Peyer's patch (tissue), 4 donors: Measurements from ENCODE around the gene KLHL17. TPM values are rescaled to one million over a fixed set of nuclear protein-coding genes. Genes with fewer than 3 reads are reported as not detected.
"Not testable (repeated sequence)": the region's sequence is repeated elsewhere in the genome, so short reads cannot be mapped to it uniquely, and the experiment has no call there.

Experiments used
- DNase-seq, 3 donors: peaks; one replicate each; pipeline ENCODE4 v3.0.0-alpha.2; 2017 to 2019
- H3K27ac ChIP-seq, 4 donors: fragments of 200-600 bp; sonication (generic); one replicate each; pipeline ENCODE4 v1.5.1; 2016 to 2019
- H3K27me3 ChIP-seq, 2 donors: fragments of 200-600 bp; sonication (generic); one replicate each; pipeline ENCODE4 v1.5.1; 2019
- H3K36me3 ChIP-seq, 3 donors: fragments of 200-600 bp; sonication (generic); one replicate each; pipeline ENCODE4 v1.5.1; 2016 to 2019
- H3K4me1 ChIP-seq, 4 donors: fragments of 200-600 bp; sonication (generic); one replicate each; pipeline ENCODE4 v1.5.1; 2016 to 2019
- H3K4me3 ChIP-seq, 4 donors: fragments of 200-600 bp; sonication (generic); 1 replicate in 3 of 4; 2 replicates in 1 of 4; pipeline ENCODE4 v1.5.1; 2016 to 2019; ENCODE audit warnings: mild to moderate bottlenecking in 1 of 4
- H3K9me3 ChIP-seq, 4 donors: fragments of 200-600 bp; sonication (generic); one replicate each; pipeline ENCODE4 v1.5.1; 2016 to 2019; ENCODE audit warnings: mild to moderate bottlenecking in 1 of 4
- CTCF ChIP-seq, 6 experiments: fragments of 450-650 bp in 4 of 6; fragments of 200-600 bp in 2 of 6; sonication (generic) in 1 of 6; IDR thresholded peaks; one replicate each; pipeline ENCODE4 v1.5.1; 2017 to 2019; ENCODE audit warnings: antibody characterized with exemption in 6 of 6, mild to moderate bottlenecking in 3 of 6, moderate library complexity in 1 of 6
- POLR2A ChIP-seq, 2 donors: fragments of 450-650 bp; IDR thresholded peaks; one replicate each; pipeline ENCODE4 v1.5.1; 2017; ENCODE audit warnings: antibody characterized with exemption in 2 of 2, mild to moderate bottlenecking in 2 of 2, moderate library complexity in 2 of 2
- total RNA-seq, 4 donors: library from RNA; depleted of rRNA; stranded (reverse); fragments of >200 nt; gene quantifications; one replicate each; pipeline ENCODE4 v1.1.0, GENCODE V29; 2016

Gene KLHL17
- total RNA-seq, 4 donors from 2014 or later = 14.9 to 17.0 (median 15.8) TPM

- peak overlapping the region in 2 of 4 donors; percentile 48 to 51 for H3K4me3 ChIP-seq
- H3K9me3 ChIP-seq = no peaks in the 10 kb centered on the region
- no peaks in the 10 kb centered on the region for H3K36me3 ChIP-seq
- H3K4me1 ChIP-seq = peaks cover 3 to 36% (median 10%) of the 10 kb centered on the region in 4 donors
- peak in 2 of 3 donors; percentile 90 to 91 for DNase-seq
- H3K27ac ChIP-seq = peak overlapping the region in 3 of 4 donors; percentile 63 to 96 (median 88)
- TF ChIP-seq POLR2A (IDR thresholded peaks at IDR 0.05) = peak; percentile 62 to 73
- TF ChIP-seq CTCF (IDR thresholded peaks at IDR 0.05) = no peak
- H3K27me3 ChIP-seq = no peaks in the 10 kb centered on the region
Observed at GRCh38 chr1:1006305-1007159, 46.1 kb downstream of the KLHL17 start.

- not testable (repeated sequence) for H3K36me3 ChIP-seq, H3K9me3 ChIP-seq, DNase-seq, H3K27ac ChIP-seq, H3K27me3 ChIP-seq, H3K4me3 ChIP-seq
- H3K4me1 ChIP-seq = peaks cover 0 to 36% (median 10%) of the 10 kb centered on the region in 4 donors
Observed at GRCh38 chr1:1010131-1010530, 49.7 kb downstream of the KLHL17 start.

- Histone ChIP-seq H3K27me3 (no peaks in the 10 kb centered on the region), H3K4me1 (peaks cover 0 to 24% (median 6%) of the 10 kb centered on the region in 4 donors), H3K36me3 (no peaks in the 10 kb centered on the region), H3K27ac (no peak overlapping the region), H3K4me3 (no peak overlapping the region), H3K9me3 (no peaks in the 10 kb centered on the region)
- no peak for TF ChIP-seq CTCF (IDR thresholded peaks at IDR 0.05)
- TF ChIP-seq POLR2A (IDR thresholded peaks at IDR 0.05) = no peak
- no peak for DNase-seq
Observed at GRCh38 chr1:1011396-1011949, 51.1 kb downstream of the KLHL17 start.

- not testable (repeated sequence) for H3K27me3 ChIP-seq, DNase-seq, H3K9me3 ChIP-seq
Observed at GRCh38 chr1:1012736-1013104, 52.3 kb downstream of the KLHL17 start.

GRCh38 chr1:1013105-1013921 lies 52.9 kb downstream of the KLHL17 start, which contains the start of gene ISG15:
Gene ISG15, plus strand, starts transcription at chr1:1013497. Its CDS starts 77 bp downstream, at chr1:1013574.
- Histone ChIP-seq H3K27me3 (no peaks in the 10 kb centered on the region), H3K4me1 (peaks cover 0 to 16% (median 6%) of the 10 kb centered on the region in 4 donors), H3K9me3 (no peaks in the 10 kb centered on the region), H3K4me3 (peak within 1 kb of the TSS; percentile 52 to 63 (median 57)), H3K36me3 (no peaks in the 10 kb centered on the region), H3K27ac (peak within 1 kb of the TSS; percentile 85 to 90 (median 88))
- no peak for TF ChIP-seq CTCF (IDR thresholded peaks at IDR 0.05)
- peak; percentile 71 to 83 for TF ChIP-seq POLR2A (IDR thresholded peaks at IDR 0.05)
- DNase-seq = peak; percentile 90 to 97 (median 94)

More at GRCh38 chr1:1012736-1013104, 52.3 kb downstream of the KLHL17 start:
- Histone ChIP-seq H3K4me1 (peaks cover 0 to 16% (median 6%) of the 10 kb centered on the region in 4 donors), H3K4me3 (peak overlapping the region; percentile 52 to 63 (median 57)), H3K27ac (peak overlapping the region; percentile 85 to 90 (median 88))
- H3K36me3 ChIP-seq = not testable (repeated sequence)

- Histone ChIP-seq H3K9me3 (no peaks in the 10 kb centered on the region), H3K36me3 (no peaks in the 10 kb centered on the region), H3K4me3 (peak overlapping the region; percentile 52 to 63 (median 57)), H3K27me3 (no peaks in the 10 kb centered on the region), H3K4me1 (peaks cover 0 to 16% (median 8%) of the 10 kb centered on the region in 4 donors), H3K27ac (peak overlapping the region; percentile 85 to 90 (median 88))
- DNase-seq = no peak
- TF ChIP-seq POLR2A (IDR thresholded peaks at IDR 0.05) (no peak), CTCF (IDR thresholded peaks at IDR 0.05) (no peak)
Observed at GRCh38 chr1:1013922-1014648, 53.7 kb downstream of the KLHL17 start.
